PFSK-1 (cell line): ENCODE data around the gene SAMHD1.

Source experiments
- FOXP2 ChIP-seq: optimal IDR thresholded peaks from 2 replicates; pipeline ENCODE3; 2011; ENCODE audit warnings: borderline replicate concordance, control low read depth, inconsistent platforms; ENCODE audit not compliant: insufficient read depth; ENCODE audit errors: extremely low read length, extremely low read depth
- POLR2AphosphoS5 ChIP-seq: IDR thresholded peaks from 2 replicates; pipeline ENCODE4 v1.6.1; 2012; ENCODE audit warnings: low read depth, mild to moderate bottlenecking, control low read depth, low read length, moderate library complexity
- SIN3A ChIP-seq: IDR thresholded peaks from 2 replicates; pipeline ENCODE4 v1.6.1; 2012; ENCODE audit warnings: mild to moderate bottlenecking, low read length, moderate library complexity, borderline replicate concordance; ENCODE audit not compliant: insufficient read depth
- TAF1 ChIP-seq: IDR thresholded peaks from 2 replicates; pipeline ENCODE4 v1.6.1; 2012; ENCODE audit warnings: low read length, control low read depth, borderline replicate concordance; ENCODE audit not compliant: insufficient read depth
- TF ChIP-seq, protein P1 (sequence below), 2 experiments: IDR thresholded peaks; 2 replicates each; pipeline versions ENCODE4 v1.6.1 to v1.8.0; 2011 to 2012; ENCODE audit warnings: low read depth in 2 of 2, low read length in 2 of 2, control low read depth in 1 of 2, inconsistent platforms in 1 of 2, mild to moderate bottlenecking in 1 of 2, moderate library complexity in 1 of 2; ENCODE audit not compliant: insufficient read depth in 1 of 2

The SAMHD1 gene

DNA sequence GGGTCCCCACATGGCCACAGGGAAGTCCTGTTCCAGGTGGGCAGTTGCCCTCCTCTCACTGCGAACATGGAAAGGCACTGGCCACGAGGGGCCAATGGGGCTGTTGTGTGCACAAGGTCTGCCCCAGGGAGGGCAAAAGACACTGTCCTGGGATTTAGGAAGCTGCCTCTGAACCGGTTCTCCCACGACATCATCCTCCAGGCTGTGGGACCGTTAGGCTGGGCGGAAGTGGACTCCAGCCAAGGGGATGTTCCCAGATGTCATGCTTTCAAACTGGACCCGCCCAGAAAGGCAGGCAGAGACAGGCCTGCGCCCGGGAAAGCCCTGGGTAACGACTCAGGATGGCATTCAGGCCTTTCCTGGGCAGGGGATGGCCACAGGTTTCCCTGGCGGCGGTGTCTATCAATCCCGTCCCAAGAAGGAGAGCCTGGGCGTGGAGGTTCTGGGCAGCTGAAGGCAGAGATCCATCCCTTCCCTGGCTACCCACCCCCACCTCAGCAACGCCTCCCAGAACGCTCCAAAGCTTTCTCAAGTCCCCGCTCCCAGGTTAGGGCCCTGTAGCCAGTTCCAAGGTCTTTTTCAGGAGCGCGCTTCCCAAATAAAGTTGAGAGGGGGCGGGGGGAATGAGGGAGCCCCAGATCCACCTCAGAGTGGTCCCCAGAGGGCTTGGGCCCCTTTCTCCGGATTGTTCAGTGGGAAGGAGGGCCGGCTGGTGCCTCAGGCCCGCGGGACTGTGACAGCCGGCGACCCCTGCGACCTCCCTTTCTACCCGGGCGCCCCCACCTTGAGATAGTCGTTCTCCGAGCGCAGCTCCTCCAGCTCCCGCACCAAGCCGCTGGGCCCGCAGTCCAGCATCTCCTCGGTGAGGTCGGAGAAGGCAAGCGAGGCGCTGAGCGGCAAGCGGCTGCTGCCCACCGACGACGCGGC, 89.4 kb downstream of the SAMHD1 start:
- TF ChIP-seq POLR2AphosphoS5 (peak; percentile 88), TAF1 (peak; percentile 94), FOXP2 (peak; percentile 49), SIN3A (peak; percentile 89; the same call in 1 of the 2 replicates)
- TF ChIP-seq, protein P1, sequence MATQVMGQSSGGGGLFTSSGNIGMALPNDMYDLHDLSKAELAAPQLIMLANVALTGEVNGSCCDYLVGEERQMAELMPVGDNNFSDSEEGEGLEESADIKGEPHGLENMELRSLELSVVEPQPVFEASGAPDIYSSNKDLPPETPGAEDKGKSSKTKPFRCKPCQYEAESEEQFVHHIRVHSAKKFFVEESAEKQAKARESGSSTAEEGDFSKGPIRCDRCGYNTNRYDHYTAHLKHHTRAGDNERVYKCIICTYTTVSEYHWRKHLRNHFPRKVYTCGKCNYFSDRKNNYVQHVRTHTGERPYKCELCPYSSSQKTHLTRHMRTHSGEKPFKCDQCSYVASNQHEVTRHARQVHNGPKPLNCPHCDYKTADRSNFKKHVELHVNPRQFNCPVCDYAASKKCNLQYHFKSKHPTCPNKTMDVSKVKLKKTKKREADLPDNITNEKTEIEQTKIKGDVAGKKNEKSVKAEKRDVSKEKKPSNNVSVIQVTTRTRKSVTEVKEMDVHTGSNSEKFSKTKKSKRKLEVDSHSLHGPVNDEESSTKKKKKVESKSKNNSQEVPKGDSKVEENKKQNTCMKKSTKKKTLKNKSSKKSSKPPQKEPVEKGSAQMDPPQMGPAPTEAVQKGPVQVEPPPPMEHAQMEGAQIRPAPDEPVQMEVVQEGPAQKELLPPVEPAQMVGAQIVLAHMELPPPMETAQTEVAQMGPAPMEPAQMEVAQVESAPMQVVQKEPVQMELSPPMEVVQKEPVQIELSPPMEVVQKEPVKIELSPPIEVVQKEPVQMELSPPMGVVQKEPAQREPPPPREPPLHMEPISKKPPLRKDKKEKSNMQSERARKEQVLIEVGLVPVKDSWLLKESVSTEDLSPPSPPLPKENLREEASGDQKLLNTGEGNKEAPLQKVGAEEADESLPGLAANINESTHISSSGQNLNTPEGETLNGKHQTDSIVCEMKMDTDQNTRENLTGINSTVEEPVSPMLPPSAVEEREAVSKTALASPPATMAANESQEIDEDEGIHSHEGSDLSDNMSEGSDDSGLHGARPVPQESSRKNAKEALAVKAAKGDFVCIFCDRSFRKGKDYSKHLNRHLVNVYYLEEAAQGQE (IDR thresholded peaks at IDR 0.05; ENCODE audit: insufficient read depth in 1 of 2, low read depth in 2 of 2, low read length in 2 of 2), result peak in 1 of 2 experiments; percentile 68; a peak in 1 of 4 replicates

DNA sequence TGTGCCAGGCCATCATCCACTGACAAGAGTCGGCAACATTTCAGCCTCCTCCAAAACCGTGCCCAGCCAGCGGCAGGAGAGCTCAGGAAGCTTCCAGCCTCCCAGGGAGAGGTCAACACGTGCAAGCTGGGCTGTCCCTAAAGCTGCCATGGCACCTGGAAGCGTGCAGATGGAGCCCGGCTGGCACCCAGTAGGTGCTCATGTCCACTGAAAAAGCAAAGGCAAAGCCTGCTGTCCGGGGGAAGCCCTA, 90.0 kb downstream of the SAMHD1 start:
- TF ChIP-seq FOXP2 (no peak), TAF1 (no peak), SIN3A (no peak), POLR2AphosphoS5 (no peak)
- TF ChIP-seq, protein P1 (IDR thresholded peaks at IDR 0.05; ENCODE audit: insufficient read depth in 1 of 2, low read depth in 2 of 2, low read length in 2 of 2), result no peak

DNA sequence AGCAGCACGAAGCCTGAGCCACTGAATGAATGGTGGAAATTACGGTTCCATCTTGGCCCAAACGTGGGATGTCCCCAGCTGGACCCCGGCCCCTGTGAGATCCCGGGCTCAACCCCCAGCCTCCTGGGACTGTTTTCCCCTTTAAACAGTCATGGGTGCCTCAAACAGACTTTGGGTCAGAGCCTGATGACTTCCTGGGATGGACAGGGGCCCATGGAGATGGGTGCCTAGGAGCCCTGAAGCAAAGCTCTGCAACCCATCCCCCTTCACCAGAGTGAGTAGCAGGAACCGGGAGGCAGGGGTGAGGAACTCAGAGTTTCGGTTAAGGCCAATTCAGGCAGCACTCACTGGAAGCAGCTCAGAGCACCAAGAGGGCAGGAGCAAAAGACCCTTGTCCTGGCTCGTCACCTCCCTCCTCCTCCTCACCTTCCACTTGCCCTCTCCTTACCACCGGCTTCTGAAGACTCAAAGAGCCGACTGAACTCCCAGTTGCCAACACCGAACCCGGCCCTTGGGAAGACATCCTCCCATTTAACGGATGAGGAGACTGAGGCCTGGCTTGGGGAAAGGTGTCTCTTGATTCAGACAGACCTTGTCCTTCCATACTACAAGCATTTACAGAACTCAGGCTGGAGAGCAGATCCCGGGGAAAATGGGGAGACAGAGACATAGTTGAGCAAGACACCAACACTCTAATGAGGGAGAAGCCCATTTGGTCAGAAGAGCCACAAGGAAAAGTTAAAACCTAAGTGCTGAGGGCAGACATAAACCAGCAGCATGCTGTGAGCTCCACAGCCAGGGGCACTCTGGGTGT, 90.5 kb downstream of the SAMHD1 start:
- TF ChIP-seq, protein P1 (IDR thresholded peaks at IDR 0.05; ENCODE audit: insufficient read depth in 1 of 2, low read depth in 2 of 2, low read length in 2 of 2), result no peak
- TF ChIP-seq FOXP2 (no peak), SIN3A (no peak), POLR2AphosphoS5 (no peak), TAF1 (no peak)

DNA sequence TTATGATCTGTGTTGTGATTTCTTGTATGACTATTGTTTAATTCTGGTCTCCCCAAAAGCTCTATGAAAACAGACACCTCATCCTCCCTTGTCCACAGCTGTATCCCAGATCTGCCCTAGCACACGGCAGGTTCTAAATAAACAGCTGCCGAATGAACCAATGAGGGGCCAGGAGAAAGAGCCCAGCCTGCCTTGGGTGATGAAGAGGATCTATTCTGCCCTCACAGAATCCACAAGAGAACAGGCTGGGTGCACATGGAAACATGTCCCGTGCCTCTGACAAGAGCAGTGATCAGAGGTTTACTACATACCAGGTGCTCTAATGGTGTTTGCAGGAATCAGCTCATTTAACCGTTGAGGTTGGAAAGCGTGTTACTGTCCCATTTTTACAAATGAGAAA, 91.2 kb downstream of the SAMHD1 start:
- no peak for TF ChIP-seq FOXP2
- TF ChIP-seq, protein P1 (IDR thresholded peaks at IDR 0.05; ENCODE audit: insufficient read depth in 1 of 2, low read depth in 2 of 2, low read length in 2 of 2), result no peak
- TF ChIP-seq TAF1, result no peak
- no peak for TF ChIP-seq POLR2AphosphoS5
- TF ChIP-seq SIN3A, result no peak
